K562 (cell line): ENCODE measurements around the gene PDCD6IP. TPM values are rescaled to one million over a fixed set of nuclear protein-coding genes. Genes with fewer than 3 reads are reported as not detected.

Experiments
- ATAC-seq: fragments of 200-7000 bp; cut with Tn5 transposase; 3 replicates; pipeline ENCODE4 v1.9.1; 2020; ENCODE audit warnings: moderate library complexity
- BruUV-seq: library from RNA; stranded (reverse); fragments of 400-500 nt; replicated peaks from 2 replicates; lab custom pipeline; 2021; lab: Mats Ljungman, UMichigan
- CTCF ChIA-PET: fragments of 300-600 bp; formaldehyde crosslinking; extraction: SDS; loops from one replicate; lab custom pipeline; 2021; ENCODE audit warnings: low intra/inter-chr PET ratio; lab: Yijun Ruan, JAX
- POLR2A ChIA-PET: fragments of 300-600, 350-650 bp; sonication (Branson Sonifier 250); formaldehyde crosslinking; extraction: SDS; loops from one replicate; lab custom pipeline; 2021; ENCODE audit warnings: antibody characterized with exemption, inconsistent platforms; lab: Yijun Ruan, JAX
- DNase-seq, 4 experiments: peaks; one replicate each; pipeline versions ENCODE4 v3.0.0 to v3.0.0-alpha.2; 2011 to 2018; ENCODE audit warnings: low spot score in 3 of 4, mixed read lengths in 3 of 4; ENCODE audit errors: extremely low read depth in 1 of 4
- FAIRE-seq: peaks from 2 replicates; lab custom pipeline; 2011; peaks lifted over from hg19 to GRCh38; lab: Jason Lieb, UNC
- H2AFZ ChIP-seq: 2 replicates; pipeline ENCODE4 v1.6.0; 2011; ENCODE audit warnings: low read depth, low read length, control low read depth, inconsistent platforms
- H3K27ac ChIP-seq: fragments of 200-600 bp; 3 replicates; pipeline ENCODE4 v1.8.0; 2011; ENCODE audit warnings: low read depth, mild to moderate bottlenecking, control low read depth, inconsistent platforms, low read length, moderate library complexity, mixed read lengths; ENCODE audit errors: extremely low read depth
- H3K27me3 ChIP-seq, 2 experiments: fragments of 300-600 bp in 1 of 2; 2 replicates in 1 of 2; 3 replicates in 1 of 2; pipeline versions ENCODE4 v1.6.0 to v1.8.0; 2011; ENCODE audit warnings: inconsistent platforms in 2 of 2, low read length in 2 of 2, mild to moderate bottlenecking in 1 of 2, mixed read lengths in 1 of 2, moderate library complexity in 1 of 2; ENCODE audit not compliant: control insufficient read depth in 2 of 2, insufficient read depth in 2 of 2
- H3K36me3 ChIP-seq: fragments of 300-600 bp; 3 replicates; pipeline ENCODE4 v1.8.0; 2011; ENCODE audit warnings: mild to moderate bottlenecking, low read length, inconsistent platforms; ENCODE audit not compliant: control insufficient read depth, insufficient read depth
- H3K4me1 ChIP-seq, 2 experiments: fragments of 200-600 bp in 1 of 2; replicated peaks in 1 of 2; 2 replicates in 1 of 2; 3 replicates in 1 of 2; pipeline versions ENCODE4 v1.5.1 to v1.8.0; 2011; ENCODE audit warnings: inconsistent platforms in 2 of 2, low read length in 2 of 2, mild to moderate bottlenecking in 1 of 2, mixed read lengths in 1 of 2, moderate library complexity in 1 of 2; ENCODE audit not compliant: control insufficient read depth in 2 of 2, insufficient read depth in 2 of 2
- H3K4me2 ChIP-seq: 2 replicates; pipeline ENCODE4 v1.6.1; 2011; ENCODE audit warnings: low read length, control low read depth, inconsistent platforms, mixed read lengths; ENCODE audit not compliant: insufficient read depth
- H3K4me3 ChIP-seq: fragments of 200-600 bp; sonication (generic), shearing (Covaris generic); 2 replicates; pipeline ENCODE4 v1.5.1; 2016; ENCODE audit warnings: control low read depth, inconsistent platforms
- H3K79me2 ChIP-seq: fragments of 200-600 bp; 3 replicates; pipeline ENCODE4 v1.8.0; 2011; ENCODE audit warnings: low read length, inconsistent platforms; ENCODE audit not compliant: control insufficient read depth, insufficient read depth
- H3K9ac ChIP-seq, 2 experiments: 2 replicates each; pipeline versions ENCODE4 v1.6.0 to v1.6.1; 2011; ENCODE audit warnings: low read depth in 2 of 2, low read length in 2 of 2, control low read depth in 1 of 2, inconsistent platforms in 1 of 2, mild to moderate bottlenecking in 1 of 2, mixed read lengths in 1 of 2; ENCODE audit not compliant: insufficient read depth in 1 of 2
- H3K9me1 ChIP-seq: one replicate; pipeline ENCODE4 v1.6.0; 2011; ENCODE audit warnings: inconsistent platforms, mild to moderate bottlenecking, low read length, moderate library complexity; ENCODE audit not compliant: control insufficient read depth, insufficient read depth
- H3K9me3 ChIP-seq: replicated peaks from 2 replicates; pipeline ENCODE4 v1.5.1; 2011; ENCODE audit warnings: low read depth, low read length, inconsistent platforms; ENCODE audit not compliant: control insufficient read depth, insufficient read depth
- H4K20me1 ChIP-seq: replicated peaks from 2 replicates; pipeline ENCODE4 v1.6.1; 2011; ENCODE audit warnings: low read length, inconsistent platforms, mixed read lengths; ENCODE audit not compliant: control insufficient read depth, insufficient read depth
- ATF7 ChIP-seq: fragments of 450-650 bp; IDR thresholded peaks from 2 replicates; pipeline ENCODE4 v1.7.1; 2014; ENCODE audit warnings: mild to moderate bottlenecking, moderate library complexity
- KAT2B ChIP-seq: IDR thresholded peaks from one replicate; pipeline ENCODE4 v1.6.1; 2012; ENCODE audit warnings: low read depth, mild to moderate bottlenecking, control low read depth, inconsistent platforms, low read length, moderate library complexity
- L3MBTL2 ChIP-seq: fragments of 450-650 bp; IDR thresholded peaks from 2 replicates; pipeline ENCODE4 v1.6.1; 2016; ENCODE audit warnings: mild to moderate bottlenecking, moderate library complexity
- MXI1 ChIP-seq: IDR thresholded peaks from 2 replicates; pipeline ENCODE4 v1.6.1; 2011; ENCODE audit warnings: low read depth, mild to moderate bottlenecking, improper control_type of control experiment, low read length
- RBBP5 ChIP-seq: fragments of 200-600 bp; sonication (generic); IDR thresholded peaks from 2 replicates; pipeline ENCODE4 v1.6.1; 2012; ENCODE audit warnings: borderline replicate concordance, mild to moderate bottlenecking, low read length, control low read depth, inconsistent platforms; ENCODE audit not compliant: insufficient read depth, poor library complexity, severe bottlenecking
- SMARCE1 ChIP-seq: fragments of 450-650 bp; IDR thresholded peaks from 2 replicates; pipeline ENCODE4 v1.7.1; 2016; ENCODE audit warnings: mild to moderate bottlenecking
- SOX6 ChIP-seq: fragments of 450-650 bp; IDR thresholded peaks from 2 replicates; pipeline ENCODE4 v1.6.1; 2014; ENCODE audit warnings: mild to moderate bottlenecking
- ZNF384 ChIP-seq: IDR thresholded peaks from 2 replicates; pipeline ENCODE4 v1.6.1; 2012; ENCODE audit warnings: low read depth, low read length, improper control_type of control experiment
- WGBS: fragments of 100-300 bp; shearing (Covaris generic); methylation state at CpG from one replicate; pipeline ENCODE4 v1.1.6; 2016; ENCODE audit warnings: low coverage, mixed read lengths; ENCODE audit not compliant: insufficient coverage; ENCODE audit errors: missing lambda C conversion rate; 5-methylcytosine and 5-hydroxymethylcytosine counted together
- in situ Hi-C: fragments of 300-500 bp; cut with MboI; formaldehyde crosslinking; loops from 4 replicates; pipeline ENCODE4 v1.15.0; 2018; ENCODE audit warnings: inconsistent platforms, mixed read lengths
- intact Hi-C: fragments of 100-400 bp; cut with micrococcal nuclease; formaldehyde crosslinking; loops from 2 replicates; pipeline ENCODE4 v1.14.2; 2022
- polyA plus RNA-seq, 8 experiments: library from polyadenylated mRNA; depleted of rRNA in 4 of 8; stranded (reverse) in 5 of 8; unstranded in 3 of 8; fragments of >200 nt; fragmentation: Nextera tagmentation in 2 of 8; fragmentation: Illumina TruSeq in 1 of 8; extraction: Ambion mirVana in 2 of 8; extraction: Trizol in 1 of 8; gene quantifications; 2 replicates each; pipeline versions ENCODE4 v1.2.1 to v1.2.3, GENCODE V29; 2011 to 2014; ENCODE audit warnings: inconsistent platforms in 1 of 8, missing spikeins in 1 of 8
- total RNA-seq, 7 experiments: library from RNA; depleted of rRNA in 6 of 7; stranded (reverse); fragments of >200 nt in 6 of 7; fragmentation: Illumina TruSeq in 2 of 7; extraction: Trizol in 2 of 7; gene quantifications; 2 replicates each; pipeline versions ENCODE4 v1.2.1 to v1.2.3, GENCODE V29; 2011 to 2021; ENCODE audit warnings: low replicate concordance in 1 of 7
- TF ChIP-seq, protein P1 (sequence below): fragments of 450-650 bp; IDR thresholded peaks from 2 replicates; pipeline ENCODE4 v1.6.1; 2018; ENCODE audit not compliant: partially characterized antibody
- TF ChIP-seq, protein P2 (sequence below): fragments of 250-450 bp; sonication (Bioruptor Pico); IDR thresholded peaks from 2 replicates; pipeline ENCODE4 v1.9.0; 2021; ENCODE audit warnings: mild to moderate bottlenecking, inconsistent platforms
- TF ChIP-seq, protein P3 (sequence below): fragments of 250-450 bp; sonication (Bioruptor Pico); IDR thresholded peaks from 2 replicates; pipeline ENCODE4 v1.8.0; 2021; ENCODE audit warnings: borderline replicate concordance, mild to moderate bottlenecking, moderate library complexity; ENCODE audit not compliant: poor library complexity, severe bottlenecking

The PDCD6IP gene
- total and polyA plus RNA-seq, 9 of the 15 experiments (the other 6 are each of a cell fraction or from before 2014, with no cell fraction given): 40.2 to 302 (median 122) TPM

DNA sequence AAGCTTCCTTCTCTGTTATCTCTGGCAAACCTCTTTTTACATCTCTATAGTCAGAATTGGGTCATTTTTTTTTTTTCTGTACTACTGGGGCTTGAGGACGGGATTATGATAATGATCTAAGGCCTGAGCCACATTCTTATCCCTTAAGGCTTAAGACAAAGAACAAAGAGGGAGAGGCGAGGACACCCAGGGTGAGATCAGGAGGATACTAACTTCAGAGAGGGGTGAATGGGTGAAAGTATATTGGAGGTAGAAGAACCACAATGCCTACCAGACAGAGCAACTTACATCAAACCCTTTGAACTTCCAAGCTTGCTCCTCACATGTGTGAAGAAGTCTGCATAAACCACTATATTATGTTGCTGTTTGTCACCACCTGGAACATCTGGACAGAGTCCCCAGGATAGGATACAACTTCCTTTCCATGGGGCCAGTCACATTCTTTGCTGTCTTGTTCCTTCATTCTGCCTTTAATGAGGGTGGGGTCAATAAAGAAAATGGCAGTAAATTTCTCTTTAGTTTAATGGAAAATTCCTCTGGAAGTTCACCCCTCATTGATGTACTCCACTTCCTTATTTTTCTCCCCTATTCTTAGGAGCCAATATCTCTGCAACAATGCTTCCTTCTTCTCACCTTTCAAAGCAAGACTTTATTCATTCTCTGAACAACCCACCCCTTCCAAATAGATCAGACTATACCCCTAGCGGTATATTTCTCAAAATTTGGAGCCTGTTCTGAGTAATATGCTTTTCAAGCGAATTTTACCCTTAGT lies 9.1 kb upstream of the PDCD6IP start:
- BruUV-seq: no TSS peak
- peak overlapping the region; percentile 63 for H2AFZ ChIP-seq
- peak overlapping the region; percentile 6; the same call in 1 of the 2 replicates for H3K4me2 ChIP-seq
- WGBS: 7% methylated on average over 4 of the region's 4 CpGs
- H3K9ac ChIP-seq: no peak overlapping the region
- ChIA-PET POLR2A (interaction anchor here (0.6 to 2.8 kb wide), 5 partner anchors 9 to 351 kb away, joined by 3 to 12 read pairs (median 4); partner anchors contain the start of gene PDCD6IP), CTCF (interaction anchor here (0.9 kb wide), 1 partner anchor 153 kb away, joined by 3 read pairs; no protein-coding TSS in a partner anchor)
- no peaks in the 10 kb centered on the region for H4K20me1 ChIP-seq
- H3K27ac ChIP-seq: no peak overlapping the region
- no peak overlapping the region for H3K4me3 ChIP-seq
- no peak for ATAC-seq
- H3K36me3 ChIP-seq: no peaks in the 10 kb centered on the region
- intact Hi-C loops (loop anchor here (5.0 kb wide), 2 partner anchors 347 to 657 kb away; partner anchors contain the start of gene UBP1), in situ Hi-C loops (loop anchor here (5.0 kb wide), 1 partner anchor 657 kb away; no protein-coding TSS in a partner anchor)
- 0 out of 2 replicates have a peak, but pooled peaks cover 2% of the 10 kb centered on the region for H3K9me3 ChIP-seq
- no peak for FAIRE-seq
- H3K9me1 ChIP-seq: no peaks in the 10 kb centered on the region
- no peaks in the 10 kb centered on the region for H3K27me3 ChIP-seq
- no peaks in the 10 kb centered on the region for H3K79me2 ChIP-seq
- DNase-seq: peak in 1 of 4 experiments; percentile 27
- H3K4me1 ChIP-seq: peaks cover 11 to 38% of the 10 kb centered on the region in 2 experiments
- TF ChIP-seq ATF7 (0 out of 2 replicates have a peak, but pooled peaks have one; percentile 28), L3MBTL2 (peak; percentile 50), SOX6 (peak; percentile 69; the same call in 1 of the 2 replicates), RBBP5 (peak; percentile 42), SMARCE1 (0 out of 2 replicates have a peak, but pooled peaks have one; percentile 22), MXI1 (no peak), KAT2B (no peak), ZNF384 (peak; percentile 76)
- TF ChIP-seq, protein P1, sequence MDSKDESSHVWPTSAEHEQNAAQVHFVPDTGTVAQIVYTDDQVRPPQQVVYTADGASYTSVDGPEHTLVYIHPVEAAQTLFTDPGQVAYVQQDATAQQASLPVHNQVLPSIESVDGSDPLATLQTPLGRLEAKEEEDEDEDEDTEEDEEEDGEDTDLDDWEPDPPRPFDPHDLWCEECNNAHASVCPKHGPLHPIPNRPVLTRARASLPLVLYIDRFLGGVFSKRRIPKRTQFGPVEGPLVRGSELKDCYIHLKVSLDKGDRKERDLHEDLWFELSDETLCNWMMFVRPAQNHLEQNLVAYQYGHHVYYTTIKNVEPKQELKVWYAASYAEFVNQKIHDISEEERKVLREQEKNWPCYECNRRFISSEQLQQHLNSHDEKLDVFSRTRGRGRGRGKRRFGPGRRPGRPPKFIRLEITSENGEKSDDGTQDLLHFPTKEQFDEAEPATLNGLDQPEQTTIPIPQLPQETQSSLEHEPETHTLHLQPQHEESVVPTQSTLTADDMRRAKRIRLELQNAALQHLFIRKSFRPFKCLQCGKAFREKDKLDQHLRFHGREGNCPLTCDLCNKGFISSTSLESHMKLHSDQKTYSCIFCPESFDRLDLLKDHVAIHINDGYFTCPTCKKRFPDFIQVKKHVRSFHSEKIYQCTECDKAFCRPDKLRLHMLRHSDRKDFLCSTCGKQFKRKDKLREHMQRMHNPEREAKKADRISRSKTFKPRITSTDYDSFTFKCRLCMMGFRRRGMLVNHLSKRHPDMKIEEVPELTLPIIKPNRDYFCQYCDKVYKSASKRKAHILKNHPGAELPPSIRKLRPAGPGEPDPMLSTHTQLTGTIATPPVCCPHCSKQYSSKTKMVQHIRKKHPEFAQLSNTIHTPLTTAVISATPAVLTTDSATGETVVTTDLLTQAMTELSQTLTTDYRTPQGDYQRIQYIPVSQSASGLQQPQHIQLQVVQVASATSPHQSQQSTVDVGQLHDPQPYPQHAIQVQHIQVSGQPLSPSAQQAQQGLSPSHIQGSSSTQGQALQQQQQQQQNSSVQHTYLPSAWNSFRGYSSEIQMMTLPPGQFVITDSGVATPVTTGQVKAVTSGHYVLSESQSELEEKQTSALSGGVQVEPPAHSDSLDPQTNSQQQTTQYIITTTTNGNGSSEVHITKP: peak; percentile 85
- TF ChIP-seq, protein P2, sequence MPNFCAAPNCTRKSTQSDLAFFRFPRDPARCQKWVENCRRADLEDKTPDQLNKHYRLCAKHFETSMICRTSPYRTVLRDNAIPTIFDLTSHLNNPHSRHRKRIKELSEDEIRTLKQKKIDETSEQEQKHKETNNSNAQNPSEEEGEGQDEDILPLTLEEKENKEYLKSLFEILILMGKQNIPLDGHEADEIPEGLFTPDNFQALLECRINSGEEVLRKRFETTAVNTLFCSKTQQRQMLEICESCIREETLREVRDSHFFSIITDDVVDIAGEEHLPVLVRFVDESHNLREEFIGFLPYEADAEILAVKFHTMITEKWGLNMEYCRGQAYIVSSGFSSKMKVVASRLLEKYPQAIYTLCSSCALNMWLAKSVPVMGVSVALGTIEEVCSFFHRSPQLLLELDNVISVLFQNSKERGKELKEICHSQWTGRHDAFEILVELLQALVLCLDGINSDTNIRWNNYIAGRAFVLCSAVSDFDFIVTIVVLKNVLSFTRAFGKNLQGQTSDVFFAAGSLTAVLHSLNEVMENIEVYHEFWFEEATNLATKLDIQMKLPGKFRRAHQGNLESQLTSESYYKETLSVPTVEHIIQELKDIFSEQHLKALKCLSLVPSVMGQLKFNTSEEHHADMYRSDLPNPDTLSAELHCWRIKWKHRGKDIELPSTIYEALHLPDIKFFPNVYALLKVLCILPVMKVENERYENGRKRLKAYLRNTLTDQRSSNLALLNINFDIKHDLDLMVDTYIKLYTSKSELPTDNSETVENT (CRISPR knock-in tag): no peak
- TF ChIP-seq, protein P3, sequence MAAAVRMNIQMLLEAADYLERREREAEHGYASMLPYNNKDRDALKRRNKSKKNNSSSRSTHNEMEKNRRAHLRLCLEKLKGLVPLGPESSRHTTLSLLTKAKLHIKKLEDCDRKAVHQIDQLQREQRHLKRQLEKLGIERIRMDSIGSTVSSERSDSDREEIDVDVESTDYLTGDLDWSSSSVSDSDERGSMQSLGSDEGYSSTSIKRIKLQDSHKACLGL: no peak
